ENCODE results near the gene PRSS1. TPM values are rescaled to one million over a fixed set of nuclear protein-coding genes. Genes with fewer than 3 reads are reported as not detected.
A peak's percentile ranks its signal among the peaks of the same experiment; 100 is the strongest.
"Not testable (repeated sequence)": the region's sequence is repeated elsewhere in the genome, so short reads cannot be mapped to it uniquely, and the experiment has no call there.

PRSS1 gene
- total RNA-seq (ENCODE audit: low replicate concordance): not detected in 2 replicates

DNA sequence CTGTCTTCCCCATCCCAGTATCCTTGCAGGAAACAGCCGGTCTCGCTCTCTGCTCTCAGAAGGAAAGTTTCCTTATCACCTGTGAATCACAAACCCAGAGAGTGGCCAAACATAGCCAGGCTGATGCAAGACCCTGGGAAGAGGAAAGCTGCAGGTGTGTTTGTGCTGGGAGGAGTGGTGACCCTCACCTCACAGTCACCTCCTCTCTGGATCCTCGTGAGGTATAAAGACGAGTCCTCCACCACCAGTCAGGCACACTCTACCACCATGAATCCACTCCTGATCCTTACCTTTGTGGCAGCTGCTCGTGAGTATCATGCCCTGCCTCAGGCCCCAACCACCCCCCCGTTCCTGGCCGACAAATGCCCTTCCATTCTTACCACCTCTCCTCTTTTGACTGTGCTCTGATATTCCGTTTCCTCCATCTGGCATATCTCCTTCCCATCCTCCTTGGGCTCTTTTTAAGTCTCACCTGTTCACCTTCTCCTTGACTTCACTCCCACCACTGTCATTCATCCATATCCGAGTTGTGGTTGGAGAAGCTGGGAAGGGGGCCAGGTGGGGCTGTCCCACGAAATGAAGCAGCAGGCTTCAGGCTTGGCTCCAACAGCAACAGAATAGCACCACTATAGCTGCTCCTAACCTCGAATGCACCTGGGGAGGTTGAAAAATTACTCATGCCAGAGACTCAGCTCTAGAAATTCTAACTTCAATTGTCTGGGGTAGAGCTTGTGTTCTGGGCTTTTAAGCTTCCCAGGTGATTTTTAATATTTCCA is at the start of gene PRSS1:
Gene PRSS1, plus strand, starts transcription at position 255 of the 776 bp plus-strand sequence. Its CDS starts 13 bp downstream, at position 268.
- Mint-ChIP-seq H3K36me3 (no peaks in the 10 kb centered on the region), H3K4me3 (no peak within 1 kb of the TSS), H3K27me3 (ENCODE audit: insufficient read depth, low read depth) (peaks cover 6% of the 10 kb centered on the region), H3K9me3 (peaks cover 2% of the 10 kb centered on the region), H3K27ac (no peak within 1 kb of the TSS), H3K4me1 (no peaks in the 10 kb centered on the region)
- H3F3A ChIP-seq (ENCODE audit: low read depth): no peaks in the 10 kb centered on the region
- no peak within 1 kb of the TSS for H2AFZ ChIP-seq (replicated peaks)
- H3K9ac ChIP-seq: no peak within 1 kb of the TSS
- H3K79me2 ChIP-seq (ENCODE audit: low read depth): no peaks in the 10 kb centered on the region
- H3K27me3 ChIP-seq: no peaks in the 10 kb centered on the region
- no peaks in the 10 kb centered on the region for H3K4me1 ChIP-seq
- DNase-seq (ENCODE audit: low spot score): no peak
- H3K36me3 ChIP-seq: no peaks in the 10 kb centered on the region
- no peaks in the 10 kb centered on the region for H3K9me3 ChIP-seq (ENCODE audit: low read depth)
- no peak within 1 kb of the TSS for H3K4me3 ChIP-seq
- H3K27ac ChIP-seq: no peak within 1 kb of the TSS
- H3K4me2 ChIP-seq: no peak within 1 kb of the TSS
- no peaks in the 10 kb centered on the region for H4K20me1 ChIP-seq (ENCODE audit: low read depth)
- no peak for TF ChIP-seq CTCF (IDR thresholded peaks at IDR 0.05)
- no peak for TF ChIP-seq EZH2phosphoT487 (IDR thresholded peaks at IDR 0.05)
- TF ChIP-seq EZH2 (IDR thresholded peaks at IDR 0.05): no peak

- not testable (repeated sequence) for H3K27me3 ChIP-seq; H3K27ac Mint-ChIP-seq; H3K4me3 ChIP-seq; H3K4me2 ChIP-seq; H3K36me3 ChIP-seq; H3K36me3 Mint-ChIP-seq; H3K9ac ChIP-seq; H3K27ac ChIP-seq; H3F3A ChIP-seq (ENCODE audit: low read depth); H3K27me3 Mint-ChIP-seq (ENCODE audit: insufficient read depth, low read depth); H2AFZ ChIP-seq (replicated peaks); H3K9me3 ChIP-seq (ENCODE audit: low read depth); DNase-seq (ENCODE audit: low spot score); H3K79me2 ChIP-seq (ENCODE audit: low read depth); H3K4me3 Mint-ChIP-seq; H3K9me3 Mint-ChIP-seq; H4K20me1 ChIP-seq (ENCODE audit: low read depth)
- peaks cover 26% of the 10 kb centered on the region for H3K4me1 ChIP-seq
- peaks cover 41% of the 10 kb centered on the region for H3K4me1 Mint-ChIP-seq
These were observed 48.3 kb upstream of the PRSS1 start for GRCh38 chr7:142700935-142701334.

- no peak for DNase-seq (ENCODE audit: low spot score)
- TF ChIP-seq CTCF (IDR thresholded peaks at IDR 0.05): no peak
- TF ChIP-seq EZH2phosphoT487 (IDR thresholded peaks at IDR 0.05): no peak
- TF ChIP-seq EZH2 (IDR thresholded peaks at IDR 0.05): no peak
- Mint-ChIP-seq H3K9me3 (no peaks in the 10 kb centered on the region), H3K4me3 (no peak overlapping the region), H3K27me3 (ENCODE audit: insufficient read depth, low read depth) (peaks cover 3% of the 10 kb centered on the region), H3K36me3 (no peaks in the 10 kb centered on the region), H3K4me1 (peaks cover 13% of the 10 kb centered on the region), H3K27ac (peak overlapping the region; percentile 68)
- H3F3A ChIP-seq (ENCODE audit: low read depth): peaks cover 4% of the 10 kb centered on the region
- H3K9me3 ChIP-seq (ENCODE audit: low read depth): no peaks in the 10 kb centered on the region
- no peak overlapping the region for H3K27ac ChIP-seq
- H3K9ac ChIP-seq: no peak overlapping the region
- H3K36me3 ChIP-seq: no peaks in the 10 kb centered on the region
- H3K79me2 ChIP-seq (ENCODE audit: low read depth): no peaks in the 10 kb centered on the region
- no peak overlapping the region for H2AFZ ChIP-seq (replicated peaks)
- peaks cover 10% of the 10 kb centered on the region for H3K4me1 ChIP-seq
- H3K27me3 ChIP-seq: no peaks in the 10 kb centered on the region
- no peaks in the 10 kb centered on the region for H4K20me1 ChIP-seq (ENCODE audit: low read depth)
- H3K4me2 ChIP-seq: no peak overlapping the region
- H3K4me3 ChIP-seq: no peak overlapping the region
These were observed 45.5 kb upstream of the PRSS1 start for GRCh38 chr7:142703655-142704305.

GRCh38 chr7:142708726-142709125 is 40.5 kb upstream of the PRSS1 start:
- H3F3A ChIP-seq (ENCODE audit: low read depth); H3K27me3 ChIP-seq; H3K36me3 ChIP-seq; DNase-seq (ENCODE audit: low spot score); H3K27ac Mint-ChIP-seq; H3K27ac ChIP-seq; H3K4me3 ChIP-seq; H3K4me3 Mint-ChIP-seq; H3K36me3 Mint-ChIP-seq; H3K4me1 ChIP-seq; H3K27me3 Mint-ChIP-seq (ENCODE audit: insufficient read depth, low read depth); H3K9me3 ChIP-seq (ENCODE audit: low read depth); H4K20me1 ChIP-seq (ENCODE audit: low read depth); H3K79me2 ChIP-seq (ENCODE audit: low read depth); H3K4me1 Mint-ChIP-seq; H3K9ac ChIP-seq; H2AFZ ChIP-seq (replicated peaks); H3K9me3 Mint-ChIP-seq; H3K4me2 ChIP-seq: not testable (repeated sequence)
